Activated CD4-positive, alpha-beta T cell treated with anti-CD3 and anti-CD28 coated beads for 24 hours (primary cell): Measurements from ENCODE around the gene TXNDC2.
"Not testable (repeated sequence)": the region's sequence is repeated elsewhere in the genome, so short reads cannot be mapped to it uniquely, and the experiment has no call there.

Source experiments
- DNase-seq, 2 donors: peaks; one replicate each; pipeline ENCODE4 v3.0.0-alpha.2; 2020; ENCODE audit warnings: low read depth in 2 of 2

The TXNDC2 gene

GRCh38 chr18:9884532-9885140 lies 1.1 kb upstream of the TXNDC2 start:
- DNase-seq, result no peak

GRCh38 chr18:9886005-9886348 lies 204 bp downstream of the TXNDC2 start:
- no peak for DNase-seq

- DNase-seq, result no peak
These were observed 2.2 kb downstream of the TXNDC2 start for GRCh38 chr18:9887992-9888391.

- no peak for DNase-seq
These were observed 4.4 kb downstream of the TXNDC2 start for GRCh38 chr18:9890196-9890595.

GRCh38 chr18:9890957-9891356 lies 5.2 kb downstream of the TXNDC2 start:
- no peak for DNase-seq

- not testable (repeated sequence) for DNase-seq
These were observed 5.7 kb downstream of the TXNDC2 start for GRCh38 chr18:9891515-9891914.

GRCh38 chr18:9894454-9895068 lies 8.8 kb downstream of the TXNDC2 start:
- no peak for DNase-seq

- no peak for DNase-seq
These were observed 11.4 kb downstream of the TXNDC2 start for GRCh38 chr18:9897129-9897528.

GRCh38 chr18:9897787-9898291 lies 12.1 kb downstream of the TXNDC2 start:
- DNase-seq, result not testable (repeated sequence)

GRCh38 chr18:9898792-9899549 lies 13.2 kb downstream of the TXNDC2 start:
- no peak for DNase-seq

- DNase-seq, result not testable (repeated sequence)
These were observed 13.8 kb downstream of the TXNDC2 start for GRCh38 chr18:9899550-9899930.

GRCh38 chr18:9900699-9901098 lies 14.9 kb downstream of the TXNDC2 start:
- DNase-seq, result no peak

- no peak for DNase-seq
These were observed 15.6 kb downstream of the TXNDC2 start for GRCh38 chr18:9901377-9901776.

- DNase-seq, result not testable (repeated sequence)
These were observed 16.5 kb downstream of the TXNDC2 start for GRCh38 chr18:9902264-9902663.

- no peak for DNase-seq
These were observed 17.1 kb downstream of the TXNDC2 start for GRCh38 chr18:9902832-9903231.

- no peak for DNase-seq
These were observed 19.7 kb downstream of the TXNDC2 start for GRCh38 chr18:9905401-9905922.

- DNase-seq, result no peak
These were observed 20.7 kb downstream of the TXNDC2 start for GRCh38 chr18:9906481-9906880.

GRCh38 chr18:9907867-9908266 lies 22.1 kb downstream of the TXNDC2 start:
- DNase-seq, result no peak

GRCh38 chr18:9910071-9910470 lies 24.3 kb downstream of the TXNDC2 start:
- DNase-seq, result no peak

GRCh38 chr18:9910661-9911060 lies 24.9 kb downstream of the TXNDC2 start:
- DNase-seq, result no peak

- no peak for DNase-seq
These were observed 25.5 kb downstream of the TXNDC2 start for GRCh38 chr18:9911226-9911625.

- DNase-seq, result not testable (repeated sequence)
These were observed 26.5 kb downstream of the TXNDC2 start for GRCh38 chr18:9912285-9912684.

- DNase-seq, result no peak
These were observed 27.4 kb downstream of the TXNDC2 start for GRCh38 chr18:9913151-9913525.
